GM12801 (cell line): ENCODE data around the gene PEX19.

Source experiments
- CTCF ChIP-seq: IDR thresholded peaks from one replicate; pipeline ENCODE4 v1.5.1; 2011; ENCODE audit warnings: control low read depth; ENCODE audit not compliant: insufficient read length; ENCODE audit errors: extremely low read depth

Gene PEX19

GRCh38 chr1:160245434-160245833, 39.5 kb downstream of the PEX19 start:
- TF ChIP-seq CTCF: no peak

- no peak for TF ChIP-seq CTCF
Observed at GRCh38 chr1:160244209-160244608, 40.7 kb downstream of the PEX19 start.

- TF ChIP-seq CTCF: no peak
Observed at GRCh38 chr1:160243767-160244166, 41.2 kb downstream of the PEX19 start.

GRCh38 chr1:160239582-160240299, 45.2 kb downstream of the PEX19 start:
- TF ChIP-seq CTCF: no peak

- no peak for TF ChIP-seq CTCF
Observed at GRCh38 chr1:160238408-160238807, 46.5 kb downstream of the PEX19 start.

GRCh38 chr1:160237558-160237957, 47.4 kb downstream of the PEX19 start:
- TF ChIP-seq CTCF: no peak

- TF ChIP-seq CTCF: no peak
Observed at GRCh38 chr1:160236806-160237205, 48.1 kb downstream of the PEX19 start.

GRCh38 chr1:160232911-160233310, 52.0 kb downstream of the PEX19 start:
- no peak for TF ChIP-seq CTCF
